AG09319 (cell line): ENCODE results near the gene ELOVL6.

Source experiments
- DNase-seq: peaks from one replicate; pipeline ENCODE4 v3.0.0-alpha.2; 2010; ENCODE audit warnings: low read depth; ENCODE audit errors: extremely low read depth
- CTCF ChIP-seq: IDR thresholded peaks from 2 replicates; pipeline ENCODE4 v1.5.1; 2011; ENCODE audit warnings: low read depth, mild to moderate bottlenecking, inconsistent platforms, low read length, moderate library complexity

ELOVL6 gene

GRCh38 chr4:110122201-110122600, 76.2 kb downstream of the ELOVL6 start:
- no peak for DNase-seq
- TF ChIP-seq CTCF, result no peak

- TF ChIP-seq CTCF, result no peak
- no peak for DNase-seq
Observed at GRCh38 chr4:110120506-110120905, 77.9 kb downstream of the ELOVL6 start.

GRCh38 chr4:110119880-110120279, 78.5 kb downstream of the ELOVL6 start:
- TF ChIP-seq CTCF, result no peak
- peak; percentile 4 for DNase-seq

- no peak for DNase-seq
Observed at GRCh38 chr4:110119337-110119736, 79.1 kb downstream of the ELOVL6 start.

GRCh38 chr4:110112056-110112455, 86.4 kb downstream of the ELOVL6 start:
- TF ChIP-seq CTCF, result no peak
- DNase-seq, result no peak

More at GRCh38 chr4:110119337-110119736, 79.1 kb downstream of the ELOVL6 start:
- no peak for TF ChIP-seq CTCF

- TF ChIP-seq CTCF, result no peak
- DNase-seq, result no peak
Observed at GRCh38 chr4:110109455-110109854, 89.0 kb downstream of the ELOVL6 start.

DNA sequence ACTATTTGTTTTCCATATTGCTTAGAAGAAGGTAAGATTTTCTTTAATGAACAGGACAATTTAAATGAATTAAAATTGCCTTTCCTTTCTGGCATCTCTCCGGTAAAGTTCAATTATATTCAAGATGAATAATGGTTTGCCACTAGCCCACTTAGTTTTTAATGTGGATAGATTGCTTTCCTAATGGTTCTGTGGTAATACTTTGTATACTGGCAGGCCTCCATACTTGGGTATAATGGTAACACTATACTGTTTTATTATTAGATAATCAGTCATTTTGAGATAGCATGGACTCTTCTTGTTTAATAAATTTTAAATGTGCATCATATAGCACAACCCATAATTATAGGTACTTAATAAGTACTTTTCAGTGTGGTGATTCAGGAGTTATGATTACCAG, 89.5 kb downstream of the ELOVL6 start:
- no peak for TF ChIP-seq CTCF
- no peak for DNase-seq

DNA sequence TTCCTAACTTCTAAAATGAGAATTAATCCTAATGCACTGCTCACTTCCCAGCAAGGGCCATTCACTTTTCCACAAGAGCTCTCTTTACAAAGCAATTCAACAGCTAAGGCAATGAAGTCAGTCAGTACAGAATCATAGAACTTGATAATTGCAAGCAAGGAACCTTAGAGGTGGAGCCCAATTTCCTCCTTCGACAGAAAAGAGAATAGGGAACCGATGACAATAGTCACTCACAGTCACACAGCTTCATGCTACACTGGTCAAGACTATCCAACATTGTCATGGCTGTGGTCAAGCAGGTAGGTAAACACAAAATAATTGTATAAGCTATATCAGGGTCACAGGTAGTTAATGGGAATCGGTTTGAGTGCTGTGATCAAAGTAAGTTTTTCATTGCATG, 90.0 kb downstream of the ELOVL6 start:
- DNase-seq, result no peak
- no peak for TF ChIP-seq CTCF
